GM12891 (cell line): ENCODE data around the gene PER2.

ENCODE experiments used
- DNase-seq: peaks from one replicate; pipeline ENCODE4 v3.0.0; 2011; ENCODE audit warnings: low spot score; ENCODE audit not compliant: insufficient read length
- FAIRE-seq: peaks from 2 replicates; lab custom pipeline; 2011; peaks lifted over from hg19 to GRCh38; lab: Jason Lieb, UNC
- PAX5 ChIP-seq: IDR thresholded peaks from 2 replicates; pipeline ENCODE4 v1.6.1; 2011; ENCODE audit warnings: low read length, moderate library complexity, mild to moderate bottlenecking; ENCODE audit not compliant: insufficient read depth, severe bottlenecking
- POLR2A ChIP-seq: IDR thresholded peaks from 2 replicates; pipeline ENCODE4 v1.6.1; 2011; ENCODE audit warnings: low read depth, low read length, control low read depth
- POLR2AphosphoS5 ChIP-seq: IDR thresholded peaks from 2 replicates; pipeline ENCODE4 v1.6.1; 2011; ENCODE audit warnings: low read depth, low read length, control low read depth
- POU2F2 ChIP-seq: IDR thresholded peaks from 2 replicates; pipeline ENCODE4 v1.6.1; 2011; ENCODE audit warnings: low read depth, mild to moderate bottlenecking, control low read depth, low read length, moderate library complexity
- SPI1 ChIP-seq: IDR thresholded peaks from 2 replicates; pipeline ENCODE4 v1.6.1; 2011; ENCODE audit warnings: low read depth, low read length, control low read depth
- TAF1 ChIP-seq: IDR thresholded peaks from 2 replicates; pipeline ENCODE4 v1.6.1; 2011; ENCODE audit warnings: low read depth, low read length, control low read depth

PER2 gene

GRCh38 chr2:238233625-238234024 lies 54.8 kb downstream of the PER2 start:
- no peak for FAIRE-seq
- no peak for DNase-seq
- TF ChIP-seq SPI1: no peak
- no peak for TF ChIP-seq PAX5
- TF ChIP-seq POLR2A: no peak
- no peak for TF ChIP-seq TAF1
- TF ChIP-seq POLR2AphosphoS5: no peak
- TF ChIP-seq POU2F2: no peak

- no peak for DNase-seq
- no peak for FAIRE-seq
These were observed 56.6 kb downstream of the PER2 start for GRCh38 chr2:238231809-238232208.

GRCh38 chr2:238231251-238231793 lies 57.1 kb downstream of the PER2 start:
- peak; percentile 85 for FAIRE-seq
- no peak for TF ChIP-seq PAX5
- TF ChIP-seq POLR2A: no peak
- TF ChIP-seq POLR2AphosphoS5: no peak

More at GRCh38 chr2:238231809-238232208, 56.6 kb downstream of the PER2 start:
- TF ChIP-seq POLR2AphosphoS5 (no peak), TAF1 (no peak), POU2F2 (no peak), PAX5 (no peak)

GRCh38 chr2:238230699-238231098 lies 57.7 kb downstream of the PER2 start:
- FAIRE-seq (no peak), DNase-seq (no peak)
- TF ChIP-seq TAF1: no peak
- no peak for TF ChIP-seq SPI1
- TF ChIP-seq POU2F2: no peak
- TF ChIP-seq POLR2A: no peak

More at GRCh38 chr2:238231251-238231793, 57.1 kb downstream of the PER2 start:
- peak; percentile 77 for DNase-seq

- FAIRE-seq (no peak), DNase-seq (no peak)
- no peak for TF ChIP-seq PAX5
These were observed 59.7 kb downstream of the PER2 start for GRCh38 chr2:238228700-238229099.

- FAIRE-seq: no peak
- no peak for TF ChIP-seq PAX5
- no peak for TF ChIP-seq SPI1
- TF ChIP-seq POLR2A: no peak
- no peak for TF ChIP-seq POU2F2
- no peak for TF ChIP-seq POLR2AphosphoS5
- TF ChIP-seq TAF1: no peak
- no peak for DNase-seq
These were observed 60.8 kb downstream of the PER2 start for GRCh38 chr2:238227587-238228032.

GRCh38 chr2:238226698-238227586 lies 61.5 kb downstream of the PER2 start:
- no peak for DNase-seq
- TF ChIP-seq POLR2A (no peak), POLR2AphosphoS5 (no peak), PAX5 (no peak), TAF1 (no peak), SPI1 (no peak), POU2F2 (no peak)
- FAIRE-seq: no peak

- no peak for DNase-seq
- TF ChIP-seq POU2F2: no peak
- TF ChIP-seq SPI1: peak; percentile 58
- no peak for FAIRE-seq
These were observed 62.3 kb downstream of the PER2 start for GRCh38 chr2:238225911-238226697.

GRCh38 chr2:238225121-238225520 lies 63.3 kb downstream of the PER2 start:
- TF ChIP-seq PAX5 (no peak), SPI1 (no peak), TAF1 (no peak), POLR2AphosphoS5 (no peak), POLR2A (no peak)
- FAIRE-seq (no peak), DNase-seq (no peak)
